HepG2 (cell line): ENCODE results near the gene IL1RAP. TPM values are rescaled to one million over a fixed set of nuclear protein-coding genes. Genes with fewer than 3 reads are reported as not detected.

Experiments
- ATAC-seq: fragments of 200-7000 bp; cut with Tn5 transposase; 3 replicates; pipeline ENCODE4 v1.9.1; 2020; ENCODE audit warnings: mild to moderate bottlenecking, moderate library complexity
- BruUV-seq: library from RNA; stranded (reverse); fragments of 400-500 nt; replicated peaks from 2 replicates; lab custom pipeline; 2021; lab: Mats Ljungman, UMichigan
- CTCF ChIA-PET: fragments of 300-600 bp; formaldehyde crosslinking; extraction: SDS; loops from one replicate; lab custom pipeline; 2021; ENCODE audit warnings: low total read pairs, inconsistent platforms, low intra/inter-chr PET ratio; lab: Yijun Ruan, JAX
- POLR2A ChIA-PET: fragments of 350-600 bp; sonication (Branson Sonifier 250); formaldehyde crosslinking; loops from one replicate; lab custom pipeline; 2020; ENCODE audit warnings: antibody characterized with exemption, inconsistent platforms; lab: Yijun Ruan, JAX
- DNase-seq: peaks from one replicate; pipeline ENCODE4 v3.0.0-alpha.2; 2015; ENCODE audit warnings: low spot score
- FAIRE-seq: peaks from 3 replicates; lab custom pipeline; 2011; peaks lifted over from hg19 to GRCh38; lab: Jason Lieb, UNC
- H2AFZ ChIP-seq: one replicate; pipeline ENCODE4 v1.6.1; 2011; ENCODE audit warnings: low read length, inconsistent platforms
- H3K27ac ChIP-seq: fragments of 300-600 bp; 3 replicates; pipeline ENCODE4 v1.8.0; 2011; ENCODE audit warnings: mixed run types, mild to moderate bottlenecking, mixed read lengths, low read length, inconsistent platforms; ENCODE audit not compliant: insufficient read depth; ENCODE audit errors: extremely low read length
- H3K27me3 ChIP-seq, 2 experiments: fragments of 200-600 bp in 1 of 2; 2 replicates in 1 of 2; 3 replicates in 1 of 2; pipeline versions ENCODE4 v1.6.0 to v1.8.0; 2011; ENCODE audit warnings: low read length in 2 of 2, mild to moderate bottlenecking in 2 of 2, moderate library complexity in 2 of 2, inconsistent platforms in 1 of 2; ENCODE audit not compliant: insufficient read depth in 2 of 2, control insufficient read depth in 1 of 2
- H3K36me3 ChIP-seq, 2 experiments: fragments of 200-600 bp in 1 of 2; replicated peaks in 1 of 2; 2 replicates in 1 of 2; 3 replicates in 1 of 2; pipeline versions ENCODE4 v1.5.1 to v1.8.0; 2011; ENCODE audit warnings: low read length in 2 of 2, inconsistent platforms in 1 of 2; ENCODE audit not compliant: insufficient read depth in 2 of 2, control insufficient read depth in 1 of 2
- H3K4me1 ChIP-seq: 2 replicates; pipeline ENCODE4 v1.5.1; 2012; ENCODE audit warnings: low read length, inconsistent platforms; ENCODE audit not compliant: insufficient read depth
- H3K4me2 ChIP-seq: 2 replicates; pipeline ENCODE4 v1.6.0; 2011; ENCODE audit warnings: low read depth, low read length, inconsistent platforms
- H3K4me3 ChIP-seq, 3 experiments: fragments of 200-600 bp in 1 of 3; sonication (generic), shearing (Covaris generic) in 1 of 3; replicated peaks in 1 of 3; 2 replicates each; pipeline ENCODE4 v1.5.1; 2011 to 2016; ENCODE audit warnings: low read length in 3 of 3, inconsistent platforms in 2 of 3, low read depth in 2 of 3, mild to moderate bottlenecking in 2 of 3, control low read depth in 1 of 3, mixed read lengths in 1 of 3; ENCODE audit not compliant: insufficient read depth in 1 of 3
- H3K79me2 ChIP-seq: one replicate; pipeline ENCODE4 v1.6.1; 2011; ENCODE audit warnings: low read length, inconsistent platforms; ENCODE audit not compliant: insufficient read depth
- H3K9ac ChIP-seq: 2 replicates; pipeline ENCODE4 v1.6.0; 2011; ENCODE audit warnings: mild to moderate bottlenecking, low read depth, low read length, inconsistent platforms; ENCODE audit not compliant: insufficient read depth
- H3K9me3 ChIP-seq: 2 replicates; pipeline ENCODE4 v1.5.1; 2012; ENCODE audit warnings: mild to moderate bottlenecking, low read length
- H4K20me1 ChIP-seq: 2 replicates; pipeline ENCODE4 v1.6.0; 2011; ENCODE audit warnings: inconsistent platforms, mild to moderate bottlenecking, low read length, moderate library complexity; ENCODE audit not compliant: insufficient read depth
- CHD4 ChIP-seq: fragments of 200-600 bp; sonication (generic); IDR thresholded peaks from 2 replicates; pipeline ENCODE4 v1.7.0; 2017; ENCODE audit warnings: mild to moderate bottlenecking, low read length, borderline replicate concordance
- MTA1 ChIP-seq: sonication (generic); formaldehyde crosslinking; IDR thresholded peaks from 2 replicates; pipeline ENCODE4 v1.4.0; 2020; ENCODE audit warnings: missing genetic modification reagents, mild to moderate bottlenecking, borderline replicate concordance
- MYC ChIP-seq: sonication (generic); formaldehyde crosslinking; IDR thresholded peaks from 2 replicates; pipeline ENCODE4 v1.9.0; 2021; ENCODE audit warnings: missing genetic modification reagents, borderline replicate concordance
- PAWR ChIP-seq: sonication (generic); formaldehyde crosslinking; IDR thresholded peaks from 2 replicates; pipeline ENCODE4 v1.4.0; 2020; ENCODE audit warnings: missing genetic modification reagents, mild to moderate bottlenecking, borderline replicate concordance
- PRPF4 ChIP-seq: fragments of 200-400 bp; formaldehyde crosslinking; IDR thresholded peaks from 2 replicates; pipeline ENCODE4 v1.6.1; 2016; ENCODE audit warnings: low read length, low read depth; ENCODE audit not compliant: poor library complexity, severe bottlenecking
- SP4 ChIP-seq: sonication (generic); formaldehyde crosslinking; IDR thresholded peaks from 2 replicates; pipeline ENCODE4 v1.8.1; 2023; ENCODE audit warnings: mild to moderate bottlenecking, missing genetic modification reagents
- SRSF4 ChIP-seq: fragments of 200-400 bp; formaldehyde crosslinking; IDR thresholded peaks from one replicate; pipeline ENCODE4 v1.6.1; 2018; ENCODE audit warnings: mild to moderate bottlenecking, low read depth, low read length, moderate library complexity; ENCODE audit not compliant: poor library complexity, severe bottlenecking
- ZNF12 ChIP-seq: sonication (generic); formaldehyde crosslinking; IDR thresholded peaks from 2 replicates; pipeline ENCODE4 v1.5.0; 2020; ENCODE audit warnings: missing genetic modification reagents
- WGBS: methylation state at CpG from one replicate; pipeline ENCODE4 v1.1.6; 2017; ENCODE audit warnings: low lambda C conversion rate; 5-methylcytosine and 5-hydroxymethylcytosine counted together
- in situ Hi-C: cut with HindIII; loops from 2 replicates; pipeline ENCODE4 v1.10.0; 2017; ENCODE audit warnings: low pct_unique_long_range_greater_than_20kb; ENCODE audit not compliant: extremely low pct_ligation_motif_present
- intact Hi-C: fragments of 100-400 bp; cut with micrococcal nuclease; formaldehyde crosslinking; loops from one replicate; pipeline ENCODE4 v1.10.0; 2022; ENCODE audit not compliant: unreplicated experiment
- polyA plus RNA-seq, 8 experiments: library from polyadenylated mRNA; depleted of rRNA in 3 of 8; stranded (reverse) in 7 of 8; unstranded in 1 of 8; fragments of >200 nt; fragmentation: Illumina TruSeq in 4 of 8; extraction: Trizol in 4 of 8; gene quantifications; 2 replicates each; pipeline versions ENCODE4 v1.2.1 to v1.2.3, GENCODE V29; 2011 to 2016; ENCODE audit warnings: low read depth in 4 of 8, missing spikeins in 1 of 8, mixed read lengths in 1 of 8; ENCODE audit not compliant: insufficient read depth in 1 of 8
- total RNA-seq, 5 experiments: library from RNA; depleted of rRNA; stranded (reverse); fragments of >200 nt; fragmentation: Illumina TruSeq; extraction: Trizol; gene quantifications; 2 replicates each; pipeline ENCODE4 v1.2.3, GENCODE V29; 2016; ENCODE audit warnings: low read depth in 1 of 5
- TF ChIP-seq, protein P1 (sequence below): IDR thresholded peaks from 2 replicates; pipeline ENCODE4 v1.6.1; 2016; ENCODE audit warnings: missing genetic modification reagents, missing compliant biosample characterization

IL1RAP gene
- total and polyA plus RNA-seq, 2 of the 13 experiments (the other 11 are each of a cell fraction or from before 2014, with no cell fraction given) = 18.3 to 54.9 TPM

- ATAC-seq (no peak), FAIRE-seq (no peak), DNase-seq (no peak)
- CTCF ChIA-PET = no interaction called here
- no peak overlapping the region for H3K9ac ChIP-seq
- BruUV-seq = no TSS peak
- POLR2A ChIA-PET = no interaction called here
- 73% methylated on average over 6 of the region's 6 CpGs for WGBS
- intact Hi-C loops = no loop called here
- no peaks in the 10 kb centered on the region for H3K36me3 ChIP-seq
- no peak for TF ChIP-seq SP4 (CRISPR knock-in tag)
- no peak for TF ChIP-seq SRSF4
- no peak for TF ChIP-seq ZNF12 (CRISPR knock-in tag)
- TF ChIP-seq CHD4 = no peak
- TF ChIP-seq, protein P1, sequence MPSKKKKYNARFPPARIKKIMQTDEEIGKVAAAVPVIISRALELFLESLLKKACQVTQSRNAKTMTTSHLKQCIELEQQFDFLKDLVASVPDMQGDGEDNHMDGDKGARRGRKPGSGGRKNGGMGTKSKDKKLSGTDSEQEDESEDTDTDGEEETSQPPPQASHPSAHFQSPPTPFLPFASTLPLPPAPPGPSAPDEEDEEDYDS (CRISPR knock-in tag) = no peak
- no peak for TF ChIP-seq PRPF4
- no peak for TF ChIP-seq MYC (CRISPR knock-in tag)
- no peak for TF ChIP-seq MTA1 (CRISPR knock-in tag)
- TF ChIP-seq PAWR (CRISPR knock-in tag) = no peak
- TF ChIP-seq, all 625 proteins: peak for 0
- no peak overlapping the region for H3K4me2 ChIP-seq
- H3K27ac ChIP-seq = no peak overlapping the region
- peaks cover 4% of the 10 kb centered on the region; the same call in 1 of the 2 replicates for H3K4me1 ChIP-seq
- no peaks in the 10 kb centered on the region; a peak in 1 of 5 replicates for H3K27me3 ChIP-seq
- in situ Hi-C loops = loop anchor here (10.0 to 25.0 kb wide), 2 partner anchors 175 to 728 kb away; partner anchors contain the start of gene IL1RAP
- H4K20me1 ChIP-seq = no peaks in the 10 kb centered on the region
- H3K79me2 ChIP-seq = no peaks in the 10 kb centered on the region
- H3K9me3 ChIP-seq = no peaks in the 10 kb centered on the region
- no peak overlapping the region for H3K4me3 ChIP-seq
- H2AFZ ChIP-seq = no peak overlapping the region
Measured at GRCh38 chr3:190690246-190690645, 176.4 kb downstream of the IL1RAP start.
